Sciatic nerve (tissue), 2 donors: ENCODE results near the gene PRKAR1B. TPM values are rescaled to one million over a fixed set of nuclear protein-coding genes. Genes with fewer than 3 reads are reported as not detected.

Experiments used
- ATAC-seq: fragments of 200-7000 bp; cut with Tn5 transposase; one replicate; pipeline ENCODE4 v1.9.1; 2020; ENCODE audit warnings: mild to moderate bottlenecking, moderate library complexity
- DNase-seq: peaks from one replicate; pipeline ENCODE4 v3.0.0-alpha.2; 2020; ENCODE audit warnings: low spot score
- intact Hi-C: fragments of 100-400 bp; cut with DNase I; formaldehyde crosslinking; loops from one replicate; pipeline ENCODE4 v1.14.2; 2022
- total RNA-seq: library from RNA; stranded (reverse); fragmentation: NEBNext Ultra II Directional; extraction: Animal tissue kit (Norgen Biotek cat#: 25700); gene quantifications from one replicate; pipeline ENCODE4 v1.2.1, GENCODE V29; 2021
- donor health status: DM: no; HTN: no; CAD: no.
- donor health status: DM: no; HTN: no; CAD: no.

Gene PRKAR1B
- total RNA-seq, 1 donor from 2014 or later: 11.1 TPM

DNA sequence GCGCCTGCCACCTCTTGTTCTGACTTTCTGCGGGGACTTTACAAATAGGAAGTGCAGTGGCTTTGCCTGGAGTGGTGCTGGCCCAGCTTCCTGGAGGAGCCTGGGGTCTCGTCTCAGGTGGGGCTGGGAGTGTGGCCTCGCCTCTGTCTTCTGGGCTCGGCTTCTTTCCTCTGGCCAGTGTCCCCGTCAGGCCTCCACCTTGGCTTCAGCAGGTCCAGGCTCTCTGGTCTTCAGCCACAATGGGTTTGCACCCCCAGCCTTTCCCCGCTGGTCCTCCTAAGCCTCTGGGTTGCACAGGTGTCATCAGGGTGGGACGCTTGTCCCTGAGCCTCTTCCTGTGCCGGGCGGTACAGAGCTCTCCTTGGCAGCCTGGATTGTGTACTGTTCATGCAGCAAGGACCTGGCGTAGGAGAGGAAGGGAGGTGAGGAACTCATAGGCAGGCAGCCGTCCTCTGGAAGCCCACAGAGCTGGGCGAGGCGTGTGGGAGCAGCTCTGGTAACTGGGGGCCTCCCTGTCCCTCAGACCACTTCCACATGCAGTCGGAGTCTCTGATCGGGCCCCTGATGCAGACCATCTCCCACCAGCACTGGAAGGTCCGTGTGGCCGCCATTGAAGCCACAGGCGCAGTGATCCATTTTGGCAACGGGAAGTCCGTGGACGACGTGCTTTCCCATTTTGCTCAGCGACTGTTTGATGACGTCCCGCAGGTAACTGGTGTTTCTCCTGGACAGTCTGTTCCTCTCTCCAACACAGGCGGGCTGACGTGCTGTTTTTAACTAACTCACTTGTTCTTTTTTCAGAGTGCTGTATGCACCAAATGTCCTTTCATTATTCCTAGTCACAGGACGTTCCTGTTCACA lies 2.3 kb upstream of the PRKAR1B start:
- intact Hi-C loops: no loop called here
- ATAC-seq: no peak
- peak; percentile 36 for DNase-seq

- intact Hi-C loops: no loop called here
- ATAC-seq: no peak
- peak; percentile 39 for DNase-seq
Measured at GRCh38 chr7:728602-729001, 1.5 kb upstream of the PRKAR1B start.

DNA sequence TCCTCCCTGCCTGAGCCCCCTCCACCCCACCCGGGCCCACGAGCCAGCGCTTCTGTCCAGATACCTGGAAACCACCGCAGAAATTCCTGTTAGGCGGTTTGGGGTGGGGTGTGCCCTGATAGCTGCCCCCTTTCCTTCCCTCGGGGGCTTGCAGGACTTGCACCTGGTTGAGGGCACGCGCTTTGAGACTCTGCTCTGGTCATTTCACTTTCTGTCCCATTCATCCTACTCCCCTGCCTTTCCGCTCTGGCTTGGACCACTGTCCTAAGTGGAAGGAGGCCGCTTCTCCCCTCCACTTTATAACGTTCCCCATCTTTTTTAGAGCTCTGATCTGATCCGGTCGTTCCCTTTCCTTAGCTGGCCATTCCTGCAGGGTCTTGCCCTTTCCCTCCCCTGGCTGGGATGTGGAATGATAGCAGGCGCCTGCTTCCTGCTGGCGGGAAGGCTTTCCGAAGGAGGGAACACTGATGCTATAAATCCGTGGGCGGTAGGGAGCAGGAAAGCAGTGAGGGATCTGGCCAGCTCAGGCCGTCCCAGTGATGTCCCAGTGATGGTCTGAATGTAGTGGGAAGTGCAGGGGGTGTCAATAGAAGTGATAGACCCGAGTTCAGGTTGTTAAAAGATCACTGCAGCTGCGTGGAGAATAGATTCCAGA lies 852 bp upstream of the PRKAR1B start:
- no peak for ATAC-seq
- intact Hi-C loops: no loop called here
- peak; percentile 48 for DNase-seq

GRCh38 chr7:726854-727103 lies 302 bp downstream of the PRKAR1B start:
- DNase-seq (no peak), ATAC-seq (no peak)
- intact Hi-C loops: no loop called here

DNA sequence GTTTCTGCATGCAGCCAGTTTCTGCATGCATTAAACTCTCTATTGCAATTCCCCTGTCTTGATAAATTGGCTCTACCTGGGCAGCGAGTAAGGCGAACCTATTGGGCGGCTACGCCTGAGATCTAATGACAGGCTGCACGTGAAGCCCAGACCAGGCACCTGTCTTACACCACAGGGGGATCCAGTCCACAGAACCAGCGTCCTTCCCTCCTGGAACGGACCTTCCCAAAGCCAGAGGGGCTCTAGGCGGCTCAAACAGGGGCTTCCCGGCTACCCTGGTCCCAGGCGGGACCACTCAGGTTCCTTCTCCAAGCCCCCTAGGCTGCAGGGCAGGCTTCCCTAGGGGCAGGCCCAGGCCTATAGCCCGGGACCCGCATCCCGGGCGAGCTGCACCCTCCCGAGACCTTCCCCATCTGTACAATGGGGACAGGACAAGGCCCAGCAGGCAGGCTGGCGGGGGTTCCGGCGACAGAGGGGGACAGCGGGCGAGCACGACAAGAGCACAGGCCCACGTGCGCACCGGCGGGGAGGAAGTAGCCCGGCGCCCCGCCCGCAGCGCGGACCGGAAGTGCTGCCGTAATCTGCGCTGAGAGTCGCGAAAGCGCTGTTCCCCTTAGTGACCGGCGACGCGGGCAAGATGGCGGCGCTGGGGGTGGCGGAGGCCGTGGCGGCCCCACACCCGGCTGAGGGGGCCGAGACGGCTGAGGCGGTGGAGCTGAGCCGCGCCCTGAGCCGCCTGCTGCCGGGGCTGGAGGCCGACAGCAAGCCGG lies 812 bp downstream of the PRKAR1B start, which contains the start of gene DNAAF5:
DNAAF5 (plus strand) TSS at position 616 of the 770 bp plus-strand sequence; CDS start at position 638, 22 bp downstream.
- peak; percentile 98 for ATAC-seq
- DNase-seq: peak; percentile 90
- intact Hi-C loops: no loop called here

- intact Hi-C loops: no loop called here
- ATAC-seq (no peak), DNase-seq (peak; percentile 28)
Measured at GRCh38 chr7:725223-726005, 1.7 kb downstream of the PRKAR1B start.

DNA sequence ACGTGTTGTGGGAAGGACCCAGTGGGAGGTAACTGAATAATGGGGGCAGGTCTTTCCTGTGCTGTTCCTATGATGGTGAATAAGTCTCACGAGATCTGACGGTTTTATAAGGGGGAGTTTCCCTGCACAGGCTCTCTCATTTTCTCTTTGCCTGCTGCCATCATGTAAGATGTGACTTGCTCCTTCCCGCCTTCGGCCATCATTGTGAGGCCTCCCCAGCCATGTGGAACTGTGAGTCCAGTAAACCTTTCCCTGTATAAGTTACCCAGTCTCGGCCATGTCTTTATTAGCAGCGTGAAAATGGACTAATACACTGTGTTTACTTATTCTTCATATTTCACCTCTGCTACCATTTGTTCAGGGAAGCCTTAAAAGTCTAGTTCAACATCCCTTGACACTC lies 2.8 kb downstream of the PRKAR1B start:
- DNase-seq (peak; percentile 25), ATAC-seq (no peak)
- intact Hi-C loops: no loop called here

- peak; percentile 19 for DNase-seq
- intact Hi-C loops: no loop called here
- ATAC-seq: no peak
Measured at GRCh38 chr7:723541-723940, 3.5 kb downstream of the PRKAR1B start.

GRCh38 chr7:721619-722248 lies 5.3 kb downstream of the PRKAR1B start:
- intact Hi-C loops: no loop called here
- ATAC-seq: no peak
- DNase-seq: no peak

- intact Hi-C loops: no loop called here
- peak; percentile 19 for DNase-seq
- no peak for ATAC-seq
Measured at GRCh38 chr7:716636-717035, 10.4 kb downstream of the PRKAR1B start.

DNA sequence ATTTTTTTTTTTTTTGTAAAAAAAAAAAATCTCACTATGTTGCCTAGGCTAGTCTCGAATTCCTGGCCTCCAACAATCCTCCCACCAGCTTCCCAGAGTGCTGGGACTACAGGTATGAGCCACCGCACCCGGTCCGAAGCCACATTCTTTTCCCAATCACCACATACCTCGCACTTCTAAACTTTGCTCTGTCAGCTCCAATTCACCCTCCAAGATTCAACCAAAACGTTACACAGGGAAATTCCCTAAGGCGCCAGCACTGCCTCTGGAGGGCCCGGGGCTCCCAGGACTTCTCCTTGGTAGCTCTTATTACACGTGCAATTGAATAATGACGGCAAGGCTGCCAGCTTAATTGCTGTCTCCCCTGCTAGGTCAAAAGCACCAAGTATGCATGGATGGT lies 10.9 kb downstream of the PRKAR1B start:
- ATAC-seq: no peak
- intact Hi-C loops: no loop called here
- peak; percentile 22 for DNase-seq

DNA sequence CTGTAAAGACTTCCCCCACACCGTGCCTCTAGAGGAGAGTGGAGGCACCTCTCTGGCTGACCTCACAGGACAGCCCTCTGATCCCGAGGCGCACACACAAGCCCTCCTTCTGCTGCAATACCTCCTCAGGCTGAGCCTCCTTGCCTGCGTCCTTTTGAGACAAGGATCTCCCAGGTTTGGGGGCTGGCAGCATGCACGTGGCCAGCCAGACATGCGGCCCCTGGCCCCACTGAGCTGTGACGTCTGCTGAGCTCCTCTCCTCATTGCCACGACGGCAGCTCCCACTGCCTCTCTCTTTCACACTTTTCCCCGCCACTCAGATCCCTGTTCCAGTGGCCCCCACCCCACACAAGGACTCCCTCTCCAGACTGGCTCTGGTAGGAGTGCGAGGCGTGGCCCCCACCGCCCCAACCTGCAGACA lies 12.8 kb downstream of the PRKAR1B start:
- intact Hi-C loops: no loop called here
- no peak for ATAC-seq
- DNase-seq: peak; percentile 38

DNA sequence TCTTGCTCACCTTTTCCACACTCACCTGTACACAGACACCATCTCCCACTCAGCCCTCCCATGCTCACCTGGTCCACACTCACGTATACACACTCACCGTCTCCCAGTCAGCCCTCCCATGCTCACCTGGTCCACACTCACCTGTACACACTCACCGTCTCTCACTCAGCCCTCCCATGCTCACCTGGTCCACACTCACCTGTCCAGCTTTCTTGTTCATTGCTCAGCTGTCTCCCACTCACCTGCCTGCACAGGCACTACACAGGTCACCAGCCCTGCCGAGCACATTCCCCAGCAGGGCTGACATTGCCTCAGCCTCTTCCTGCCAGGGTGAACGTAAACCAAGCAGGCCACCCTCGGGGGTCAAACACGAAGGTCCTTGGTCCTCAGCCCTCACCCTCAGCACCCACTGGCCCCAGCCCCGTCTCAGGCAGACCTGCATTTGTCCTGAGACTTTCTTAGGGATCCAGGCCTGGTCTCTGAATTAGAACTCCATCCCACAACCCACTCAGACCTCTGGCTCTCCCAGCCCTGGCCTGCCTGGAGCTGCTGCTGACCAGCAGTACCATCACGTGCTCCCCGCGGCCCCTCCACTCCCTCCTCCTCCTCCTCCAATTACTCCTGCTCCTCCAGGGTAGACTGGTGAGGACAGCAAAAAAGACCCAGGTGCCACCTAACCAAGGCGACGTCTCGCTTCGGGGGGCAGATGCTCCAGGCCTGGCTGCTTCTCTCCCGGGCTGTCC lies 13.4 kb downstream of the PRKAR1B start:
- DNase-seq: peak; percentile 45
- no peak for ATAC-seq

DNA sequence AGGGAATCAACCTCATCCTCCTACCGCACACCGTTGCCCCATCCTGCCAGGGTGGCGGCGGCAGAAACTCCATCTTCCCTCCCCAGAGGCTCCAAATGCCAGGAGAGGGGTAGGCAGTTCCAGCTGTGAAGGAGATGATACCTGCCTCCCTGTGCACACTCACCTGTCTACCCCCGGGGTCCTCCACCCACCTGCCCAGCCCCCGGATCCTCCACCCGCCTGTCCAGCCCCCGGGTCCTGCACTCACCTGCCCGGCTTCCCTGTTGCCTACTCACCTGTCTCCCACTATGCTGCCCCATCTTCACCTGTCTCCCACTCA lies 14.0 kb downstream of the PRKAR1B start:
- DNase-seq: no peak
- no peak for ATAC-seq
- intact Hi-C loops: no loop called here

More for the DNA sequence above, 13.4 kb downstream of the PRKAR1B start:
- intact Hi-C loops: no loop called here

DNA sequence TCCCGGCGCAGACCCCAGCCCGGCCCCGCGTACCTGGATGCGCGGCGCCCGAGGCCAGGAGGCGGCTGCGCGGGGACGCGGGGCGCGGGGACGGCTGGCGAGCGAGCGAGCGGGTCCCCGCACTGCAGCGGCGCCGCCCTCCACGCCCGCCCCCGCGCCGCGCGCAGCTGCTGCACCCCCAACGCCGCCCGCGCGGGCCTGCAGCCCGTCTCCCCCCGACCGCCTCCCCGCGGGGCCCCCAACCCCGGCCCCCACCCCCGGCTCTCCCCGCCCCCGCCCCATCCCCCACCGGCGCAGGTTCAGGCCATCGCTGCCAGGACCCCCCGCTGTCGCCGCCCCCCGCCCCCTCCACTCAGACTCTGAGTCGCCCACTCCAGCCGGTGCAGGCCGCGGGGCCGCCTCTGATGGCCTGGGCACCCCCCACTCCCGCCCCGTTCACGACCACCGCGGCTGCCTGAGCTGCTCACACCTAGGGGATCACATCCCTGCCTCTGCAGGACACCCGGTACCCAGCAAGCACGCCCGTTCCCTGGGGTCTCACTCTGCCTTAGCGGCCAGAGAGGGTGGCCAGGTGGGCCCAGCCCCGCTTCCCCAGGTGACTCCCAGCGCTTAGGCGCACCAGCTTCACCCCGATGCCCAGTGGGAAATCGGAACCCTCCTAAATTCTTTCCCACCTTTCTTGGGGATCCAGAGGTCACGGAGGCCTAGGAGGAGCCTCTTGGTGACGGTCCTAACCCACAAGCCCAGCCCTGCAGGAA lies 14.5 kb downstream of the PRKAR1B start:
- no peak for ATAC-seq
- peak; percentile 46 for DNase-seq
- intact Hi-C loops: no loop called here

- ATAC-seq: no peak
- intact Hi-C loops: no loop called here
- DNase-seq: peak; percentile 47
Measured at GRCh38 chr7:711922-712380, 15.1 kb downstream of the PRKAR1B start.
